Upper lobe of left lung (tissue), 6 donors: Measurements from ENCODE around the gene TMEM176B. TPM values are rescaled to one million over a fixed set of nuclear protein-coding genes. Genes with fewer than 3 reads are reported as not detected.

ENCODE experiments used
- ATAC-seq, 2 donors: fragments of 200-7000 bp; cut with Tn5 transposase; one replicate each; pipeline ENCODE4 v1.9.1; 2022; ENCODE audit warnings: mild to moderate bottlenecking in 2 of 2, moderate library complexity in 2 of 2; ENCODE audit not compliant: low FRiP score in 2 of 2
- DNase-seq, 2 donors: peaks; one replicate each; pipeline ENCODE4 v3.0.0-alpha.2; 2019 to 2020
- H3K27ac ChIP-seq, 4 donors: fragments of 200-600 bp; sonication (generic); one replicate each; pipeline ENCODE4 v1.5.1; 2016 to 2019
- H3K27me3 ChIP-seq, 4 donors: fragments of 200-600 bp; sonication (generic); one replicate each; pipeline ENCODE4 v1.5.1; 2017 to 2019
- H3K36me3 ChIP-seq, 4 donors: fragments of 200-600 bp; sonication (generic); one replicate each; pipeline ENCODE4 v1.5.1; 2016 to 2019
- H3K4me1 ChIP-seq, 4 donors: fragments of 200-600 bp; sonication (generic); one replicate each; pipeline ENCODE4 v1.5.1; 2018 to 2019
- H3K4me3 ChIP-seq, 4 donors: fragments of 200-600 bp; sonication (generic); one replicate each; pipeline ENCODE4 v1.5.1; 2017 to 2019; ENCODE audit warnings: mild to moderate bottlenecking in 2 of 4, moderate library complexity in 1 of 4
- H3K9me3 ChIP-seq, 4 donors: fragments of 200-600 bp; sonication (generic); one replicate each; pipeline ENCODE4 v1.5.1; 2018 to 2019
- EP300 ChIP-seq, 4 donors: sonication (generic); formaldehyde crosslinking; IDR thresholded peaks; one replicate each; pipeline ENCODE4 v1.5.1; 2017; ENCODE audit warnings: antibody characterized with exemption in 4 of 4, control low read depth in 2 of 4
- POLR2A ChIP-seq, 4 donors: fragments of 450-650 bp; IDR thresholded peaks; one replicate each; pipeline ENCODE4 v1.5.1; 2016 to 2017; ENCODE audit warnings: antibody characterized with exemption in 4 of 4, mild to moderate bottlenecking in 2 of 4
- POLR2AphosphoS5 ChIP-seq, 2 donors: sonication (generic); formaldehyde crosslinking; IDR thresholded peaks; one replicate each; pipeline ENCODE4 v1.5.1; 2017; ENCODE audit warnings: antibody characterized with exemption in 2 of 2
- WGBS, 2 donors: methylation state at CpG; one replicate each; pipeline ENCODE4 v1.1.5; 2017 to 2018; 5-methylcytosine and 5-hydroxymethylcytosine counted together
- total RNA-seq, 6 donors: library from RNA; depleted of rRNA in 4 of 6; stranded (reverse); fragments of >200 nt in 4 of 6; gene quantifications; one replicate each; pipeline versions ENCODE4 v1.1.0 to v1.2.1, GENCODE V29; 2016 to 2021
- TF ChIP-seq, protein P1 (sequence below), 6 experiments: fragments of 450-650 bp in 4 of 6; fragments of 200-600 bp in 2 of 6; sonication (generic) in 2 of 6; IDR thresholded peaks; one replicate each; pipeline ENCODE4 v1.5.1; 2016 to 2019; ENCODE audit warnings: antibody characterized with exemption in 6 of 6
- donor health status: DM: no; HTN: no; CAD: no; lungs with moderate emphysema.
- donor health status: DM: no; HTN: yes; CAD: no; lungs with severe emphysema.

Gene TMEM176B
- total RNA-seq, 6 donors from 2014 or later, result 10.5 to 82.8 (median 27.4) TPM

DNA sequence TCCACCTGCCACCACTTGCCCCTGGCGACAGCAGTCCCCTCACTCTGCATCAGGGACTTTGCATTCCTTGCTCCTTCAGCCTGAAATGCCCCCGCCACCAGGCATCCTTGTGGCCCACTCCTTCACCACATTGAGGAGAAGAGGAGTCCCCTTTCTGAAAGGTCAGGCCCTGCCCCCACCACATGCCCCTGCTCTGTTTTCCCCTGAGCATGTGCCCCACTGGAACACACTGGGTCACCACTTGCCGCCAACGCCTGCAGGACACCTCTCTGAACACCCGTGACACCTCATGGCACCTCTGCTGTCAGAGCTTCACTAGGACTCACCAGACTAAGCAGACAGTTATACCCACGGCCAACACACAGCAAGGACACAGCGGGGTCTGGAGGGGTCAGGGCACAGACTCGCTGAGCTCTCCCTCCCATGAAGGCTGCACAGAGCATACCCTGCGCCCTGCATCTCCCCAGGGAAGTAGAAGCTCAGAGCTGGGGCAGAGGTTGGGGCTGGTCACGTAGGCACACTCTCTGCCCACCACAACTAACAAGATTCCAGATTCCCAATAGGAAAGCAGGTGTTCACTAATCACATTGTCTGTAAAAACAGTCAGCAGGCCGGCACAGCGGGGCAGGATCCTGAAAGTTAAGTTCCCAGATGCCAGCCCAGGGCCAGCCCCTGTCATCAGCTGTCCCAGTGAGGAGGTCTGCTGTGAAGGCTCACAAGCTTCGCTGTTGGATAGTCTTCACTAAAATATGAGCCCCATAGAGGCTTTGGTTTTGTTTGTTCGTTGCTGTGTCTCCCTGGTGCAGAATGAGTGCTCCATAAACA, 46.3 kb upstream of the TMEM176B start:
- WGBS, 2 donors, result 90 to 94% methylated on average over 8 to 14 of the region's 14 CpGs
- DNase-seq (no peak), ATAC-seq (no peak)
- no peaks in the 10 kb centered on the region for H3K9me3 ChIP-seq
- no peaks in the 10 kb centered on the region for H3K27me3 ChIP-seq
- H3K4me1 ChIP-seq, result no peaks in the 10 kb centered on the region
- no peak overlapping the region for H3K4me3 ChIP-seq
- no peak overlapping the region for H3K27ac ChIP-seq
- no peaks in the 10 kb centered on the region for H3K36me3 ChIP-seq
- TF ChIP-seq, protein P1, sequence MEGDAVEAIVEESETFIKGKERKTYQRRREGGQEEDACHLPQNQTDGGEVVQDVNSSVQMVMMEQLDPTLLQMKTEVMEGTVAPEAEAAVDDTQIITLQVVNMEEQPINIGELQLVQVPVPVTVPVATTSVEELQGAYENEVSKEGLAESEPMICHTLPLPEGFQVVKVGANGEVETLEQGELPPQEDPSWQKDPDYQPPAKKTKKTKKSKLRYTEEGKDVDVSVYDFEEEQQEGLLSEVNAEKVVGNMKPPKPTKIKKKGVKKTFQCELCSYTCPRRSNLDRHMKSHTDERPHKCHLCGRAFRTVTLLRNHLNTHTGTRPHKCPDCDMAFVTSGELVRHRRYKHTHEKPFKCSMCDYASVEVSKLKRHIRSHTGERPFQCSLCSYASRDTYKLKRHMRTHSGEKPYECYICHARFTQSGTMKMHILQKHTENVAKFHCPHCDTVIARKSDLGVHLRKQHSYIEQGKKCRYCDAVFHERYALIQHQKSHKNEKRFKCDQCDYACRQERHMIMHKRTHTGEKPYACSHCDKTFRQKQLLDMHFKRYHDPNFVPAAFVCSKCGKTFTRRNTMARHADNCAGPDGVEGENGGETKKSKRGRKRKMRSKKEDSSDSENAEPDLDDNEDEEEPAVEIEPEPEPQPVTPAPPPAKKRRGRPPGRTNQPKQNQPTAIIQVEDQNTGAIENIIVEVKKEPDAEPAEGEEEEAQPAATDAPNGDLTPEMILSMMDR (IDR thresholded peaks at IDR 0.05), result no peak
- TF ChIP-seq POLR2AphosphoS5 (IDR thresholded peaks at IDR 0.05), result no peak
- TF ChIP-seq EP300 (IDR thresholded peaks at IDR 0.05), result no peak
- no peak for TF ChIP-seq POLR2A (IDR thresholded peaks at IDR 0.05)

DNA sequence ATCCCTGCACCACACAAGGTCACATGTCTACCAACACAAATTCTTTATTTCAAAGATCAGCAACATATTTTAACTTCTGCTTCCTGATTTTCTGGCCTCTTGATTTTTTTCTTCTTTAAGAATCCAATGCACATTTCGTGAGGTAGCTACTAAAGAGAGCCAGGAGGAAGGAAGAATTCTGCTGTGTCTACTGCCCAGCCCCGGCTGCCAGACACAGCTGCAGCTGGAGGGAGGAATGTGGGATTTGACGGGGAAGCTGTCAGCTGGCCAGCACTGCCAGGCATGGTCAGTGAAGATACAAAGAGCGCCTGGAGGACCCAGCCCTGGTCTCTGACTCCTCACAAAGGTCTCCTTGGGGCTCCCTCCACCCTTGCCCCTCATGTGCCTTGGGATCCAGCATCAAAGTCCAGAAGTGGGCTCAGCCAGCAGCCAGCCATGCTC, 45.3 kb upstream of the TMEM176B start:
- TF ChIP-seq, protein P1 (IDR thresholded peaks at IDR 0.05), result no peak
- TF ChIP-seq POLR2A (IDR thresholded peaks at IDR 0.05) (no peak), EP300 (IDR thresholded peaks at IDR 0.05) (no peak), POLR2AphosphoS5 (IDR thresholded peaks at IDR 0.05) (no peak)
- 29 to 30% methylated on average over 4 of the region's 4 CpGs for WGBS, 2 donors

DNA sequence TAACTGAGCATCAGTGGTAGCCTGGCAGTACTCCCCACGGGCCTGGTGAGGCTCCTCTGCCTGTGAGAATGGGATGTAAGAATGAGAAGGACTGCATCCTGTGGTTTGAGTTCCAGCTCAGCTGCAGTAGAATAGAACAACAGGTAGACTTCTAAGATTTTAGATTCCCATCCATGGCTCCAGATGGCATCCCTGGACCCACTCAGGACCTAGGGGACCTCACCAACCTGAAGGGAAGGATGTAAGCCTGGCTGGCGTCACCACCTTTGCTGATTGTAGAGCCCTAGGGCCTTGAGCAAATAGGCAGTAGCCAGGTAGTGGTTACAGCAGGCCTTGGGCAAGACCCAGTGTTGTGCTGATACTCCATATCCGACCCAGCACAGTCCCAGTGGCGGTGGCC, 42.6 kb upstream of the TMEM176B start:
- no peak for TF ChIP-seq EP300 (IDR thresholded peaks at IDR 0.05)
- no peak for DNase-seq
- H3K36me3 ChIP-seq, result no peaks in the 10 kb centered on the region
- ATAC-seq, result no peak
- WGBS, 2 donors, result 84 to 100% methylated on average over 4 of the region's 4 CpGs
- H3K9me3 ChIP-seq, result no peaks in the 10 kb centered on the region
- no peaks in the 10 kb centered on the region for H3K27me3 ChIP-seq
- H3K27ac ChIP-seq, result no peak overlapping the region
- no peak overlapping the region for H3K4me3 ChIP-seq
- no peaks in the 10 kb centered on the region for H3K4me1 ChIP-seq

More for the DNA sequence above, 45.3 kb upstream of the TMEM176B start:
- no peaks in the 10 kb centered on the region for H3K9me3 ChIP-seq
- ATAC-seq (peak in 1 of 2 donors; percentile 76), DNase-seq (no peak)
- H3K27ac ChIP-seq, result no peak overlapping the region
- H3K27me3 ChIP-seq, result no peaks in the 10 kb centered on the region
- H3K4me3 ChIP-seq, result no peak overlapping the region
- no peaks in the 10 kb centered on the region for H3K36me3 ChIP-seq
- no peaks in the 10 kb centered on the region for H3K4me1 ChIP-seq

DNA sequence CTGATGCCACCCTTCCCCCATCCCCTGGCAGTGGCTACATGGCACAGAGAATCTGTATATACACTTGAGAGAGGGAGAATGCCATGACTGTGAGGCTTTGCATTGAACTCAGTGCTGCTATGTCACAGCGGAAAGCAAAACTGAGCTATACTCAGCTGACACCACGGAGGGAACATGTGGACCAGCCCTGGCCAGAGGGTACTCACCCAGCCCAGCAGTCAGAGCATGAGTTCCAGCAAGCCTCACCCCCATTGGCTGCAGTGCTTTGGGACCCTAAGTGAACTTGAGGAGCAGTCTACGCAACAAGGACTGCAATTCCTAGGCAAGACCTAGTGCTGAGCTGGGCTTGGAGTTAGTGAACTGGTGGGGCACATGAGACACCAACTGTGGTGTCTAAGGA, 41.9 kb upstream of the TMEM176B start:
- 86 to 90% methylated on average over 2 to 3 of the region's 3 CpGs for WGBS, 2 donors
- Histone ChIP-seq H3K9me3 (no peaks in the 10 kb centered on the region), H3K4me3 (no peak overlapping the region), H3K27ac (no peak overlapping the region), H3K36me3 (no peaks in the 10 kb centered on the region), H3K4me1 (no peaks in the 10 kb centered on the region), H3K27me3 (no peaks in the 10 kb centered on the region)
- no peak for DNase-seq
- no peak for ATAC-seq
- no peak for TF ChIP-seq POLR2AphosphoS5 (IDR thresholded peaks at IDR 0.05)

DNA sequence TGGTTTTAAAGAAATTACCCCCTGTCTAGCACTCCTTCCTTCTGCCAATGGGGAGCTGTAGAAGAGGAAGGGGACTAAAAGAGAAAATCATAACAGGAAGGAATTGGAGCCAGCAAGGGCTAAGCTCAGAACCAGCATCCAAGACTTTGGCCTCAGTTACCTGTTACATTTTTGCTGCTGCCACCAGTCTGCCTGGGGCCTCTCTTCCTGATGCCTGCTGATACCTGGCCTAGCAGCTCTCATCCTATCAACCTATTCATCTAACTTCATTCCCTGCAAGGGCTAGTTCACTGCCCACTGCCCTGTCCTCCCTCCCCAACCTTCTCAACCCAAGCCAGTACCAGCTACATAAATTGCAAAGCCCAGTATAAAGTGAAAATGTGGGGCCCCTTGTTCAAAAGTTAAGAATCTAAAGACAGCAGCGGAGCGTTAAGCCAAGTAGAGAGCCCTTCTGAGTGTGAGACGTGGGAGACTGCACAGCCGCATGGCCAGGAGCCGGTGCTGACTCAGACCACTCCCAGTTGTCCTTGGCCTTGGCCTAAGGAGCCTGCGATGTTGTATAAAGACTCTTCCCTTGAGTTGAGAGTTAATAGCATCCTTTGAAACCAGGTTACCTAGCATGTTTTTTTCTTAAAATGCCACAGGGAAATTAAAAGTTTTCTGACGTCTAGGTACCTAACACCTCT, 38.9 kb upstream of the TMEM176B start:
- WGBS, 2 donors, result 81 to 86% methylated on average over 7 of the region's 7 CpGs
- ATAC-seq (no peak), DNase-seq (no peak)
- Histone ChIP-seq H3K4me3 (no peak overlapping the region), H3K4me1 (no peaks in the 10 kb centered on the region), H3K36me3 (no peaks in the 10 kb centered on the region), H3K9me3 (no peaks in the 10 kb centered on the region), H3K27me3 (no peaks in the 10 kb centered on the region), H3K27ac (no peak overlapping the region)
- no peak for TF ChIP-seq POLR2A (IDR thresholded peaks at IDR 0.05)
- TF ChIP-seq, protein P1 (IDR thresholded peaks at IDR 0.05), result no peak
- no peak for TF ChIP-seq POLR2AphosphoS5 (IDR thresholded peaks at IDR 0.05)
- TF ChIP-seq EP300 (IDR thresholded peaks at IDR 0.05), result no peak
